GM18861 (cell line): ENCODE data around the gene FUT1.
"Not testable (repeated sequence)": the region's sequence is repeated elsewhere in the genome, so short reads cannot be mapped to it uniquely, and the experiment has no call there.

Experiments used
- ATAC-seq: cut with Tn5 transposase; IDR thresholded peaks from one replicate; pipeline ENCODE4 v1.9.1; 2021; ENCODE audit not compliant: unreplicated experiment

Gene FUT1

GRCh38 chr19:48752496-48753365, at the start of gene FUT1:
Gene FUT1, minus strand, starts transcription at chr19:48752641. Its CDS starts 1,360 bp downstream, at chr19:48751281.
- ATAC-seq, result no peak

GRCh38 chr19:48799358-48800300, 47.2 kb upstream of the FUT1 start:
- ATAC-seq, result no peak

GRCh38 chr19:48798937-48799336, 46.5 kb upstream of the FUT1 start:
- no peak for ATAC-seq

DNA sequence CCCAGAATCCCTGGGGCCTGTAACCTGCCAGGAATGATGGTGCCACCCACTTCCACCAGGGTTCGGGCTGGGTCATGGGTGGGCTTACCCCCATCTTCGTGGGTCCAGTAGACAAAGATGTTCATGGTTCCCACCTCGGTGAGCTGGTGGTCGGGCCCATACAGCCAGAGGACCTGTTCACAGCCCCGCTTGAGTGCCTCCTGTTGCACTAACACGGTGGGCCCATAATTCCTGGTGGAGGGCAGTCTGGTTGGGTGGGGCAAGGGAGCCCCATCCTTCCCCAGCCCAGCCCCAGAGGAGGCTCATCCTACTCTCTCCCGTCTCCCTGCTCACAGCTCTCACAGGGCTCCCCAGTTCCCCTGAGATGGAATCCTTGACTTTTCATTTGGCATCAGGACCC, 44.7 kb upstream of the FUT1 start:
- no peak for ATAC-seq

GRCh38 chr19:48796298-48797083, 44.0 kb upstream of the FUT1 start:
- no peak for ATAC-seq

- ATAC-seq, result no peak
These were observed 43.2 kb upstream of the FUT1 start for GRCh38 chr19:48795685-48796070.

- ATAC-seq, result peak; percentile 75
These were observed 42.7 kb upstream of the FUT1 start for GRCh38 chr19:48795055-48795684.

GRCh38 chr19:48794291-48794690, 41.9 kb upstream of the FUT1 start:
- no peak for ATAC-seq

DNA sequence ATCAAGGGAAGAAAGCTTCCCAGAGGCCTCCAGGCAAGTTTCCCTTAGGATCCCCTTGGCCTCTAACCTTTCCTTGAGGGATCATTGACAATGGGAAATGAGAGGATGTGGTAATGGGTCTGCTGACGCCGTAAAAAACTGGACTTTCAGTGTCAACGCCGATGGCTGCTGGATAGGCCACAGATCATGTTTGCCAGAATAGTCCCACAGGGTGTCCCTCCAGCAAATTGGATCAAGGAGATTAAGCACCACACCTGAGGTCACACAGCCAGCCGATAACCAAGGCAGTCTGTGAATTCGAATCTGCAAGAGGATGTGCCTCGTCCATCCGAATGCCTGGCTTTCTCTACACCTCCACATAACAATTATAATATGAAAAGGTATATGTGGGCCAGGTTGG, 40.8 kb upstream of the FUT1 start:
- no peak for ATAC-seq

GRCh38 chr19:48787331-48787730, 34.9 kb upstream of the FUT1 start:
- not testable (repeated sequence) for ATAC-seq

DNA sequence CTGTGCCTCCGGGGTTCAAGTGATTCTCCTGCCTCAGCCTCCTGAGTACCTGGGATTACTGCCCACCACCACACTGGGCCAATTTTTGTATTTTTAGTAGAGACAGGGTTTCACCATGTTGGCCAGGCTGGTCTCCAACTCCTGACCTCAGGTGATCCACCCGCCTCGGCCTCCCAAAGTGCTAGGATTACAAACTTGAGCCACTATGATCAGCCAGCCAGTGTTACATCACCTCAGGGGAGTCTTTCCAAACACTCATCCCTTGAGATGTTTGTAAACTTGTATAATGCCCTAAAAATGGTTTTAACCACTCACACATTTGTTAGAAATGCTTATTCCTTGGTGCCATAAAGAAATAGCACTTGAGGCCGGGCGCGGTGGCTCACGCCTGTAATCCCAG, 34.0 kb upstream of the FUT1 start:
- ATAC-seq, result not testable (repeated sequence)

GRCh38 chr19:48784527-48784926, 32.1 kb upstream of the FUT1 start:
- ATAC-seq, result no peak

GRCh38 chr19:48780631-48781391, 28.4 kb upstream of the FUT1 start:
- no peak for ATAC-seq

DNA sequence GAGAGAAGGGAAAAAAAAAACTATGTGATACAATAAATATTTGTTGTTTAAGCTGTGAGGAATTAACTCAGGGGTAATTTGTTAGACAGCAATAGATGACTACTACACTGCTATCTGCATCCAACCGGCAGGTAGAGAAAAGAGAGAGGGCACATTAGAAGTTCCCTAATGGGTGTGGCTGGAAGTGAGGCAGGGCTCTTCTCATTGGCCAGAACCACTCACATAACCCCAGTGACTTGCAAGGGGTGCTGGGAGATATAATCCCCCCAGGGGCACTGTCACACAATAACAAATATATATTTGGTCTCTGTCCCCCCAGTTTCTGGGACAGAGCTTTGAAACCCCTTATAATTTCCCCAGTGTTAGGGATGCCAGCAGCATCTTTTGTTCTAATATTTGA, 27.2 kb upstream of the FUT1 start:
- no peak for ATAC-seq

GRCh38 chr19:48777720-48778119, 25.3 kb upstream of the FUT1 start:
- ATAC-seq, result no peak

DNA sequence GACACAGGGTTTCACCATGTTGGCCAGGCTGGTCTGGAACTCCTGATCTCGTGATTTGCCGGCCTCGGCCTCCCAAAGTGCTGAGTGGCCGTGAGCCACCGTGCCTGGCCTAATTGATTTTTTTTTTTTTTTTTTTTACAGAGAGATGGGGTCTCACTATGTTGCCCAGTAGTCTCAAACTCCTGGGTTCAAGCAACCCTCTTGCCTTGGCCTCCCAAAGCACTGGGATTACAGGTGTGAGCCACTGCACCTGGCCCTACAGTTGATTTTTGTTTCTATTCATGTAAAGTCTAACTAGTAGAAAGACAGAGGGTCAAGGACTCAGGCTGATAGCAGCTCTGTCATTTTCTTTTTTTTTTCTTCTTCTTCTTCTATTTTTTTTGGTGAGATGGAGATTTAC, 24.7 kb upstream of the FUT1 start:
- ATAC-seq, result no peak

- ATAC-seq, result no peak
These were observed 20.1 kb upstream of the FUT1 start for GRCh38 chr19:48772503-48772953.

DNA sequence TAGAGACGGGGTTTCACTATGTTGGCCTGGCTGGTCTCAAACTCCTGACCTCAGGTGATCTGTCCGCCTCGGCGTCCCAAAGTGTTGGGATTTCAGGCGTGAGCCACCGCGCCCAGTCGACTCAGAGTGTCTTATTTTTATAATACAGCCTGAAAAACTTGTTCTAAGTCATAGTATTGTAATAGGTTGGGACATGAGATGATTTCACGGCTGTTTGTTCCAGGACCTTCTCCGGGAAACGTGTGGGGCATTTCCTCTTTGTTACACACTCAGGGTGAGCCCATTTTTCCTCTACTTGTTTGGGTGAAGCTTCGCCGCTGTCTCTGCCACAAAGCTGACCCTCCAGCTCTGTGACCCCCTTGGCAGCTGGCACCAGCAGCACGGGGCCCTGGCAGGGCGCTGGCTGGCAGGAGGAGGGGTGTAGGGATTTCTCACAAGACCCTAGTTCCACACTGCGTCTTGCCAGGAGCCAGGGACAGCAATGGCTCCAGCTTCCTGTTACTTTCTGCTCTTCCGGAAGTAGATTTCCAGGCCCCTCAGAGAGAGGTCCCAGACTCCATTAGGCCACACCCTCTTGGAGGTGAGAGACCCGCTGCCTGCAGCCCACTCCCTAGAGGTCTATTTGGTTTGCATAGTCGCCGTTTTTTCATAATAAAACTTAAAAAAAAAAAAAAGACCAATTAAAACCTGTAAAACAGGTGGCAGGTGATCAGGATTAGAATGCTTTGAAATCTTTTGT, 18.5 kb upstream of the FUT1 start:
- no peak for ATAC-seq

- no peak for ATAC-seq
These were observed 17.8 kb upstream of the FUT1 start for GRCh38 chr19:48770266-48770665.
